Gastrocnemius medialis (tissue), 4 donors: ENCODE measurements around the gene BICD2. TPM values are rescaled to one million over a fixed set of nuclear protein-coding genes. Genes with fewer than 3 reads are reported as not detected.
A peak's percentile ranks its signal among the peaks of the same experiment; 100 is the strongest.

ENCODE experiments used
- ATAC-seq, 2 donors: fragments of 150-250 bp; one replicate each; pipeline ENCODE4 v1.9.1; 2016
- DNase-seq, 2 donors: peaks; one replicate each; pipeline ENCODE4 v3.0.0-alpha.2; 2019
- H3K27ac ChIP-seq, 4 donors: fragments of 200-600 bp; sonication (generic); 1 replicate in 1 of 4; 2 replicates in 3 of 4; pipeline ENCODE4 v1.5.1; 2016 to 2018; ENCODE audit warnings: mild to moderate bottlenecking in 2 of 4, moderate library complexity in 1 of 4
- H3K27me3 ChIP-seq, 3 donors: fragments of 200-600 bp; sonication (generic) in 2 of 3; 1 replicate in 1 of 3; 2 replicates in 2 of 3; pipeline versions ENCODE4 v1.5.1 to v1.6.0; 2016 to 2019; ENCODE audit warnings: mild to moderate bottlenecking in 1 of 3, moderate library complexity in 1 of 3
- H3K36me3 ChIP-seq, 2 donors: fragments of 200-600 bp; sonication (generic) in 1 of 2; one replicate each; pipeline ENCODE4 v1.5.1; 2017 to 2018
- H3K4me1 ChIP-seq, 2 donors: fragments of 200-600 bp; sonication (generic) in 1 of 2; one replicate each; pipeline ENCODE4 v1.5.1; 2016 to 2017; ENCODE audit warnings: mild to moderate bottlenecking in 2 of 2
- H3K4me3 ChIP-seq, 4 donors: fragments of 200-600 bp; sonication (generic) in 3 of 4; 1 replicate in 1 of 4; 2 replicates in 3 of 4; pipeline ENCODE4 v1.5.1; 2016 to 2019; ENCODE audit warnings: mild to moderate bottlenecking in 2 of 4
- H3K9me3 ChIP-seq, 3 donors: fragments of 200-600 bp; sonication (generic) in 2 of 3; 1 replicate in 1 of 3; 2 replicates in 2 of 3; pipeline ENCODE4 v1.5.1; 2016 to 2019
- CTCF ChIP-seq, 5 experiments: fragments of 450-650 bp in 3 of 5; fragments of 200-600 bp in 2 of 5; sonication (generic) in 2 of 5; IDR thresholded peaks in 4 of 5; conservative IDR thresholded peaks in 1 of 5; 1 replicate in 4 of 5; 2 replicates in 1 of 5; pipeline ENCODE4 v1.5.1; 2016 to 2019; ENCODE audit warnings: antibody characterized with exemption in 5 of 5, mild to moderate bottlenecking in 3 of 5, moderate library complexity in 3 of 5
- POLR2A ChIP-seq, 2 donors: fragments of 450-650 bp; IDR thresholded peaks; one replicate each; pipeline ENCODE4 v1.6.1; 2017; ENCODE audit warnings: antibody characterized with exemption in 2 of 2, mild to moderate bottlenecking in 2 of 2, moderate library complexity in 2 of 2
- in situ Hi-C, 4 donors: fragments of 200-750 bp; cut with MboI; loops; one replicate each; pipeline versions ENCODE4 v1.15.0 to v1.8.0; 2017; ENCODE audit warnings: low sequenced_read_pairs in 4 of 4
- intact Hi-C: fragments of 100-400 bp; cut with DNase I; formaldehyde crosslinking; loops from one replicate; pipeline ENCODE4 v1.15.1; 2023; ENCODE audit warnings: low total_unique reads
- total RNA-seq, 4 donors: library from RNA; depleted of rRNA; stranded (reverse); fragments of >200 nt; gene quantifications; one replicate each; pipeline versions ENCODE4 v1.1.0 to v1.2.3, GENCODE V29; 2016

Gene BICD2
- total RNA-seq, 4 donors from 2014 or later, result 21.5 to 54.6 (median 38.7) TPM

- no peak for DNase-seq
- peaks cover 0 to 13% of the 10 kb centered on the region in 2 donors for H3K36me3 ChIP-seq
- intact Hi-C loops, result no loop called here
These were observed 36.6 kb downstream of the BICD2 start for GRCh38 chr9:92727716-92728700.

GRCh38 chr9:92726971-92727715 is 37.5 kb downstream of the BICD2 start:
- ATAC-seq (peak; percentile 36 to 55), DNase-seq (no peak)
- in situ Hi-C loops, result no loop called here
- no peaks in the 10 kb centered on the region for H3K27me3 ChIP-seq
- no peak for TF ChIP-seq CTCF (IDR thresholded peaks at IDR 0.05 in 4 of 5, conservative IDR thresholded peaks at IDR 0.05 in 1 of 5)
- no peak for TF ChIP-seq POLR2A (IDR thresholded peaks at IDR 0.05)
- H3K4me1 ChIP-seq, result peaks cover 0 to 6% of the 10 kb centered on the region in 2 donors
- no peaks in the 10 kb centered on the region for H3K9me3 ChIP-seq
- intact Hi-C loops, result no loop called here
- peak overlapping the region in 1 of 4 donors; percentile 6 for H3K27ac ChIP-seq
- peaks cover 0 to 18% of the 10 kb centered on the region in 2 donors for H3K36me3 ChIP-seq
- no peak overlapping the region for H3K4me3 ChIP-seq

More at GRCh38 chr9:92727716-92728700, 36.6 kb downstream of the BICD2 start:
- H3K27me3 ChIP-seq, result no peaks in the 10 kb centered on the region
- no peak overlapping the region for H3K4me3 ChIP-seq
- peaks cover 0 to 6% of the 10 kb centered on the region in 2 donors for H3K4me1 ChIP-seq
- H3K9me3 ChIP-seq, result no peaks in the 10 kb centered on the region
- in situ Hi-C loops, result no loop called here
- ATAC-seq, result no peak
- no peak overlapping the region for H3K27ac ChIP-seq
- TF ChIP-seq POLR2A (IDR thresholded peaks at IDR 0.05), result no peak
- no peak for TF ChIP-seq CTCF (IDR thresholded peaks at IDR 0.05 in 4 of 5, conservative IDR thresholded peaks at IDR 0.05 in 1 of 5)

- H3K36me3 ChIP-seq, result peaks cover 0 to 26% of the 10 kb centered on the region in 2 donors
- H3K4me3 ChIP-seq, result no peak overlapping the region
- no peak for ATAC-seq
- H3K9me3 ChIP-seq, result no peaks in the 10 kb centered on the region
- in situ Hi-C loops (no loop called here), intact Hi-C loops (no loop called here)
- H3K4me1 ChIP-seq, result peaks cover 0 to 6% of the 10 kb centered on the region in 2 donors
- DNase-seq, result no peak
- H3K27me3 ChIP-seq, result no peaks in the 10 kb centered on the region
- TF ChIP-seq CTCF (IDR thresholded peaks at IDR 0.05 in 4 of 5, conservative IDR thresholded peaks at IDR 0.05 in 1 of 5) (no peak), POLR2A (IDR thresholded peaks at IDR 0.05) (no peak)
- H3K27ac ChIP-seq, result no peak overlapping the region
These were observed 38.3 kb downstream of the BICD2 start for GRCh38 chr9:92726348-92726747.

GRCh38 chr9:92725766-92726165 is 38.9 kb downstream of the BICD2 start:
- intact Hi-C loops (no loop called here), in situ Hi-C loops (no loop called here)
- no peak for DNase-seq

More at GRCh38 chr9:92725766-92726165, 38.9 kb downstream of the BICD2 start:
- TF ChIP-seq POLR2A (IDR thresholded peaks at IDR 0.05) (no peak), CTCF (IDR thresholded peaks at IDR 0.05 in 4 of 5, conservative IDR thresholded peaks at IDR 0.05 in 1 of 5) (no peak)
- Histone ChIP-seq H3K27ac (no peak overlapping the region), H3K4me1 (peaks cover 0 to 6% of the 10 kb centered on the region in 2 donors), H3K36me3 (peaks cover 0 to 30% of the 10 kb centered on the region in 2 donors), H3K27me3 (no peaks in the 10 kb centered on the region), H3K9me3 (no peaks in the 10 kb centered on the region), H3K4me3 (no peak overlapping the region)
- ATAC-seq, result no peak
